ENCODE results near the gene SPOCK2.
A peak's percentile ranks its signal among the peaks of the same experiment; 100 is the strongest.

Gene SPOCK2

GRCh38 chr10:72025832-72026231, 62.5 kb downstream of the SPOCK2 start:
- no peak overlapping the region for H3K4me3 ChIP-seq (ENCODE audit: low read depth, low read length)
- DNase-seq (ENCODE audit: low read depth) = no peak
- TF ChIP-seq, protein P1, sequence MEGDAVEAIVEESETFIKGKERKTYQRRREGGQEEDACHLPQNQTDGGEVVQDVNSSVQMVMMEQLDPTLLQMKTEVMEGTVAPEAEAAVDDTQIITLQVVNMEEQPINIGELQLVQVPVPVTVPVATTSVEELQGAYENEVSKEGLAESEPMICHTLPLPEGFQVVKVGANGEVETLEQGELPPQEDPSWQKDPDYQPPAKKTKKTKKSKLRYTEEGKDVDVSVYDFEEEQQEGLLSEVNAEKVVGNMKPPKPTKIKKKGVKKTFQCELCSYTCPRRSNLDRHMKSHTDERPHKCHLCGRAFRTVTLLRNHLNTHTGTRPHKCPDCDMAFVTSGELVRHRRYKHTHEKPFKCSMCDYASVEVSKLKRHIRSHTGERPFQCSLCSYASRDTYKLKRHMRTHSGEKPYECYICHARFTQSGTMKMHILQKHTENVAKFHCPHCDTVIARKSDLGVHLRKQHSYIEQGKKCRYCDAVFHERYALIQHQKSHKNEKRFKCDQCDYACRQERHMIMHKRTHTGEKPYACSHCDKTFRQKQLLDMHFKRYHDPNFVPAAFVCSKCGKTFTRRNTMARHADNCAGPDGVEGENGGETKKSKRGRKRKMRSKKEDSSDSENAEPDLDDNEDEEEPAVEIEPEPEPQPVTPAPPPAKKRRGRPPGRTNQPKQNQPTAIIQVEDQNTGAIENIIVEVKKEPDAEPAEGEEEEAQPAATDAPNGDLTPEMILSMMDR (conservative IDR thresholded peaks at IDR 0.05; ENCODE audit: low read depth, low read length) = no peak

DNA sequence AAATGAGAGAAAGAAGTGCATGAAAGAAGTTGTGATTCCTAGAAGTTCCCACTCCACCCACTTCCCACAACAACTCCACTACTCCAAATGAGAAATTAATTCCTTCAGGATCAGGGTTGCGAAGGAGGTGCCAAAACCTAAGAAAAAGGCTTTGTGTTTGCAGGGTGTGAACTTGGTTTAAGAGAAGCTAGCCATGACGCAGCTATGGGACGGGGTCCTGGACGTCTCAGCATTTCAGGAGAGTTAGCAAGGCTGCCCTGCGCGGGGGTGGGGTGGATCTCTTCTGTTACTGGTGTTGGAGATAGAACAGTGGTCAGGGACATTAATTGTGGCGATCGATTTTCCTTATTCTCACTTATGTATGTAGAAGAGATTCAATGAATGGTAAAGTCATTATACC, 63.0 kb downstream of the SPOCK2 start:
- no peak overlapping the region for H3K4me3 ChIP-seq (ENCODE audit: low read depth, low read length)
- TF ChIP-seq, protein P1 (conservative IDR thresholded peaks at IDR 0.05; ENCODE audit: low read depth, low read length) = no peak
- DNase-seq (ENCODE audit: low read depth) = no peak

- DNase-seq (ENCODE audit: low read depth) = no peak
- no peak overlapping the region for H3K4me3 ChIP-seq (ENCODE audit: low read depth, low read length)
- TF ChIP-seq, protein P1 (conservative IDR thresholded peaks at IDR 0.05; ENCODE audit: low read depth, low read length) = no peak
Observed at GRCh38 chr10:72024596-72024995, 63.8 kb downstream of the SPOCK2 start.

DNA sequence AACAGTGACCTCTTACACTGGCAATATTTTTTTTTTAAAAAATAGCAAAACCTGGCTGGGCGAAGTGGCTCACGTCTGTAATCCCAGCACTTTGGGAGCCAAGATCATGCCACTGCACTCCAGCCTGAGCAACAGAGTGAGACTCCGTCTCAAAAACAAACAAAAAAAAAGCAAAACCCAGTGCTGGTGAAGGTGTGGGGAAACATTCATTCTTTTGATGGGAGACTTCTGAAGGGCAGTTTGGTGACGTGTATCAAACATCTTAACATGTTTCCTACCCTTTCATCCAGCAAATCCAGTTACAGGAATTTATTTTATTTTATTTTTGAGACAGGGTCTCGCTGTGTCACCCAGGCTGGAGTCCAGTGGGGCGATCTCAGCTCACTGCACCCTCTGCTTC, 66.1 kb downstream of the SPOCK2 start:
- no peak overlapping the region for H3K4me3 ChIP-seq (ENCODE audit: low read depth, low read length)
- TF ChIP-seq, protein P1 (conservative IDR thresholded peaks at IDR 0.05; ENCODE audit: low read depth, low read length) = no peak
- no peak for DNase-seq (ENCODE audit: low read depth)

DNA sequence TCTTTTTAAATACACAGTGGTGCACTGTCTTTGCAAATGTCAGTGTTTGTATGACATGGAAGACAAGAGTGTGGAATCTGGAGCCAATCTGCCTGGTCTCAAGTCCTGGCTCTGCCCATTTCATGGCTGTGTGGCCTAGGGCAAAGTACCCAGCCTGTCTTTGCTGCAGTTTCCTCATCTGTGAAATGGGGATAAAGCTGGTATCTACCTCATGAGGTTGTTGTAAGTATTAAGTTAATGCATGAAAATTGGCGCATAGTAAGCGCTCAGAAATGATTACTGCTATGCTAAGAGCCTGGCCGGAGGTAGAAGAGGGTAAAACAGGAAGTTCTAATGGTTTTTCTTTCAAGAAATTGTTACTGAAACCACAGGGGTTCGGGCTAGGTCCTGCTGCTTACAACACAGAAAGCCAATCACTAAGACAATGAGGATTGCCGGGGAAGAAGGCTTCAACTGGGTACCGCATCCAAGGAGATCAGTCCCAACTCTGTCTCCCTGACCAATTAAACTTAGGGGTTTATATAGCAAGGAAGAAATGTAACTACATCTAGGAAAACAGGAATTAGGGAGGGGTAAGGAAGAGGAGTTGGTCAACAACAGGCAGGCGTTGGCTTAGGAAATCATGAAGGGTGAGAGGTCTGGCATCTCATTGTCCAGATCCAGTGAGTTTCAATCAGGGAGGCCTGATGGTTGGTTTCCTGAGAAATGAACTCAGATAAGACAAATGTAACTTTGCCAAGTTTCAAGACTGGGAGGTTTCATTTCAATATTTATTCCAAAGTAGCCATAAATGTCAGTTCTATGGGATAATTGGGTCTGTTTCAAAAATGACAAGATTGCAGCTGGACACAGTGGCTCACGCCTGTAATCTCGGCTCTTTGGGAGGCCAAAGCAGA, 67.2 kb downstream of the SPOCK2 start:
- DNase-seq (ENCODE audit: low read depth) = peak; percentile 31
- TF ChIP-seq, protein P1 (conservative IDR thresholded peaks at IDR 0.05; ENCODE audit: low read depth, low read length) = no peak

DNA sequence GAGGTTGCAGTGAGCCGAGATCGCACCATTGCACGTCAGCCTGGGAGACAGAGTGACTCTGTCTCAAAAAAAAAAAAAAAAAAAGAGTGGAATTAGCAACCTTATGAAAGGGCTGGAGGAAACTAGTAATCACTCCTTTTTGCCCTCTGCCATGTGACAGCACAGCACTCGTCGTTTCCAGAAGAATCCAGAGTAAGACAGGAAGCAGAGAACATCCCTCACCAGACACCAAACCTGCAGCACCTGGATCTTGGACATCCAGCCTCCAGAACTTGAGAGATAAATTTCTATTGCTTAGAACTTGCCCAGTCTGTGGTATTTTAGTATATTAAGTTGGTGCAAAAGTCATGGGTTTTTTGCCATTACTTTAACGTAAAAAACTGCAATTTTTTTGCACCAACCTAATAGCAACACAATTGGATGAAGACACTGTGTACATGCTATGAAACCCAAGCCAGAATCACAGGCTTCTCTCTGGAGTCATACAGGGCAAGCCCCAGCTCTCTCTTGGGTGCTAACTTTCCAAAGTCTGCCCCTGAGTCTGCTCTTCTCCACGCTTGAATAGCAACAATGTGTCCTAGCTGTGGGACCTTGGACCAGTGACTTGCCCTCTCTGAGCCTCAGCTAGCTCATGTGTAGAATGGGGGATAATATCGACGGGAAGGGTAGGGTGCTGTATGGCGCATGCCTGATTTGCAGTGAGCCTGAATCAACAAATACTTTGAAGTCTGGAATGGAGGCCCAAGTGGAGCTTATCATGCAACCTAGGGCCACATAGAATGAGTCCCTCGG, 69.1 kb downstream of the SPOCK2 start:
- TF ChIP-seq, protein P1 (conservative IDR thresholded peaks at IDR 0.05; ENCODE audit: low read depth, low read length) = no peak
- no peak overlapping the region for H3K4me3 ChIP-seq (ENCODE audit: low read depth, low read length)
- no peak for DNase-seq (ENCODE audit: low read depth)

More for the DNA sequence above, 67.2 kb downstream of the SPOCK2 start:
- no peak overlapping the region for H3K4me3 ChIP-seq (ENCODE audit: low read depth, low read length)
